Suprapubic skin (tissue), 4 donors: ENCODE data around the gene EPHB1. TPM values are rescaled to one million over a fixed set of nuclear protein-coding genes. Genes with fewer than 3 reads are reported as not detected.

Experiments used
- DNase-seq, 2 donors: peaks; one replicate each; pipeline ENCODE4 v3.0.0-alpha.2; 2019; ENCODE audit warnings: low spot score in 2 of 2
- H3K27ac ChIP-seq: fragments of 200-600 bp; sonication (generic); one replicate; pipeline ENCODE4 v1.5.1; 2019
- H3K27me3 ChIP-seq: fragments of 200-600 bp; sonication (generic); one replicate; pipeline ENCODE4 v1.5.1; 2019
- H3K36me3 ChIP-seq: fragments of 200-600 bp; sonication (generic); one replicate; pipeline ENCODE4 v1.5.1; 2019
- H3K4me1 ChIP-seq: fragments of 200-600 bp; sonication (generic); one replicate; pipeline ENCODE4 v1.5.1; 2019
- H3K4me3 ChIP-seq: fragments of 200-600 bp; sonication (generic); one replicate; pipeline ENCODE4 v1.5.1; 2019; ENCODE audit warnings: mild to moderate bottlenecking
- H3K9me3 ChIP-seq: fragments of 200-600 bp; sonication (generic); one replicate; pipeline ENCODE4 v1.5.1; 2019
- CTCF ChIP-seq, 2 donors: fragments of 200-600 bp in 1 of 2; fragments of 450-650 bp in 1 of 2; sonication (generic) in 1 of 2; IDR thresholded peaks; one replicate each; pipeline ENCODE4 v1.5.1; 2016 to 2019; ENCODE audit warnings: antibody characterized with exemption in 2 of 2, mild to moderate bottlenecking in 1 of 2, moderate library complexity in 1 of 2
- EP300 ChIP-seq: sonication (generic); formaldehyde crosslinking; IDR thresholded peaks from one replicate; pipeline ENCODE4 v1.6.1; 2017; ENCODE audit warnings: antibody characterized with exemption
- POLR2A ChIP-seq, 2 donors: fragments of 450-650 bp; IDR thresholded peaks; one replicate each; pipeline ENCODE4 v1.6.1; 2017; ENCODE audit warnings: antibody characterized with exemption in 2 of 2, mild to moderate bottlenecking in 2 of 2, moderate library complexity in 2 of 2
- POLR2AphosphoS5 ChIP-seq, 3 donors: sonication (generic); formaldehyde crosslinking; IDR thresholded peaks; one replicate each; pipeline ENCODE4 v1.6.1; 2017; ENCODE audit warnings: antibody characterized with exemption in 3 of 3
- WGBS: methylation state at CpG from one replicate; pipeline ENCODE4 v1.1.5; 2018; 5-methylcytosine and 5-hydroxymethylcytosine counted together
- total RNA-seq, 4 donors: library from RNA; depleted of rRNA; stranded (reverse); fragments of >200 nt; gene quantifications; one replicate each; pipeline ENCODE4 v1.1.0, GENCODE V29; 2016

The EPHB1 gene
- total RNA-seq, 4 donors from 2014 or later = 8.5 to 30.7 (median 18.5) TPM

DNA sequence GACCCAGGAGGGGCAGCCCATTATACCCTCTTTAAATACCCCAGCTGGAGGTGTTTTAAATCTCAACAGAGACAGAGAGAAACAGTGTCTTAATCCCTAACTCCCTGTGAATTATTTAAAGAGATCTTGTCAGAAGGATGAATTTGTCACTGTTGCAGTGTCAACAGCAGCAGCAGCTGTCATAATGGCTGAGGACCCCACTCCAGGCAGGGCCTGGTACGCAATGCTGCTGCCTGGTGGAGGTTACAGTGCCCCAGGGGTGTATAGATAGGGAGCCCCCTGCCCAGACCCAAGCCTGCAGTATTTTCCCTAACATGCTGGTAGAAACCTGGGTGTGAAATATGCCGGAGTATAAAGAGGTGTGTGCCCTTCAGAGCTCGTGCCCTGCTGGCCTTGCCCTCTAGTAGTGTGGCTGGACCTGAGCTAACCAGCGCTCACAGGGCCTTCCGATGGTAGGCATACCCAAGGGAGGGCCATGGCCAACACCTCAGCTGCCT is 143.0 kb downstream of the EPHB1 start:
- Histone ChIP-seq H3K27ac (no peak overlapping the region), H3K4me3 (no peak overlapping the region), H3K27me3 (no peaks in the 10 kb centered on the region), H3K9me3 (no peaks in the 10 kb centered on the region), H3K36me3 (no peaks in the 10 kb centered on the region), H3K4me1 (peaks cover 3% of the 10 kb centered on the region)
- TF ChIP-seq EP300 = no peak
- TF ChIP-seq CTCF (IDR thresholded peaks at IDR 0.05) = no peak
- TF ChIP-seq POLR2A (IDR thresholded peaks at IDR 0.05) = no peak
- TF ChIP-seq POLR2AphosphoS5 (IDR thresholded peaks at IDR 0.05) = no peak
- 87% methylated on average over 5 of the region's 5 CpGs for WGBS
- DNase-seq = no peak

- Histone ChIP-seq H3K27me3 (no peaks in the 10 kb centered on the region), H3K4me3 (no peak overlapping the region), H3K9me3 (no peaks in the 10 kb centered on the region), H3K27ac (no peak overlapping the region), H3K36me3 (no peaks in the 10 kb centered on the region), H3K4me1 (peaks cover 3% of the 10 kb centered on the region)
- 67% methylated on average over 2 of the region's 2 CpGs for WGBS
- no peak for DNase-seq
- no peak for TF ChIP-seq POLR2A (IDR thresholded peaks at IDR 0.05)
- TF ChIP-seq EP300 = no peak
- no peak for TF ChIP-seq POLR2AphosphoS5 (IDR thresholded peaks at IDR 0.05)
- no peak for TF ChIP-seq CTCF (IDR thresholded peaks at IDR 0.05)
These were observed 144.9 kb downstream of the EPHB1 start for GRCh38 chr3:134939978-134940377.

DNA sequence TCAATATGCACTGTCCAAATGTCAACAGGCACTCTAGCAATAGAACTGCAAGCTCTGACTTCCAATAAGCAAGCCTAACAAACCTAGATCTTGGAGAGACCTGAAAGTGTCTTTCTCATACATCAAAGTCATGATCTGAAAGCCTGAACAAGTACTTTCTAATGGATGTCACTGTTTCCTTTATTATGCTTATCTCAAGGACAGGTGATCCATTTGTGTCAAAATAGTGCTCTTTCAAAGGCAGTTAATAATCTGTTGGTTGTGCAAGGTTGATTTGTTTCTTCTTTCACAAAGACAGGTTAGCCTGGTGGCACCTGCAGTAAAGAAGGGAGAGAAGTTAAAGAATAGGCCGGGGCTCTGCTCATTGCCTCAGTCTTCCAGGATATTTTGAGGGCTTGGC is 146.8 kb downstream of the EPHB1 start:
- H3K27ac ChIP-seq = no peak overlapping the region
- peaks cover 3% of the 10 kb centered on the region for H3K4me1 ChIP-seq
- no peak overlapping the region for H3K4me3 ChIP-seq
- no peaks in the 10 kb centered on the region for H3K27me3 ChIP-seq
- 95% methylated on average over 1 of the region's 1 CpG for WGBS
- H3K36me3 ChIP-seq = no peaks in the 10 kb centered on the region
- H3K9me3 ChIP-seq = no peaks in the 10 kb centered on the region
- TF ChIP-seq POLR2A (IDR thresholded peaks at IDR 0.05) = no peak
- DNase-seq = no peak

DNA sequence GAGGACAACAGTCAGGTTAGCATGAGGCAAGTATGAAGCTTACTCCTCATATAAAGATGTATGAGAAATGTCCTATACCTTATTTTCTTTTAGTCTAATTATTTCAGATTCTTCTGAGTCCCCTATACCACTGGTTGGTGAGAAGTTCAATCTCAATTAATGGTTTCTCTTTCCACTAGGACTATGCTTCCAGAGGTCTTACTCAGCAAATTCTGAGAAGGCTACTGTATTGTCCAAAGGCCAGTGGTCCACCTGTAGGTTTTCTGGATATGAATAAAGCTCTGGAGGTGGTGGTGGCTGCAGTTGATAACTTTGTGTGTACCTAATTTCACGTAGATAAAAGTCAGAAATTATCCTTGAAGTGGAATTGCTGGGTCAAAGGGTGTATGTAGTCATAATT is 149.4 kb downstream of the EPHB1 start:
- TF ChIP-seq POLR2AphosphoS5 (IDR thresholded peaks at IDR 0.05) (no peak), POLR2A (IDR thresholded peaks at IDR 0.05) (no peak), CTCF (IDR thresholded peaks at IDR 0.05) (no peak), EP300 (no peak)
- H3K4me3 ChIP-seq = no peak overlapping the region
- H3K9me3 ChIP-seq = no peaks in the 10 kb centered on the region
- WGBS = 81% methylated on average over 1 of the region's 1 CpG
- no peaks in the 10 kb centered on the region for H3K27me3 ChIP-seq
- H3K4me1 ChIP-seq = no peaks in the 10 kb centered on the region
- DNase-seq = no peak
- no peaks in the 10 kb centered on the region for H3K36me3 ChIP-seq
- no peak overlapping the region for H3K27ac ChIP-seq

DNA sequence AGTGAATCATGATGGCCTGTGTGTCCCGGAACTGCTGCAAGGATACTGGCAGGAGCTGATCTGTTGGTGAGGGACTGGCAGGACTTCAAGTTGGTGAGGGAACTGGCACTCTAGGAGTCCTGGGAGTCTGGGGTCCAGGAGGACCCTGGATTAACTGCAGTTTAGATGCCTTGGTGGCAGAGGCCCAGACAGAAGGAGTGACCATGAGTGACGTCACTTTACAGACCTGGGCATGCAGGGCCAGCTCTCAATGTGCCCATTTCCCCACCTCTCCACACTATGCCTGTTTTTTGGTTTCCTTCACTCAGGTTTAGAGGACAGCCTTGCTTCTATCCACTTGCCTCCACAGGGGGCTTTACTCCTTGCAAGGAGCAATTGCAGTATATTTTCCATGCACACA is 154.1 kb downstream of the EPHB1 start:
- Histone ChIP-seq H3K4me3 (no peak overlapping the region), H3K4me1 (no peaks in the 10 kb centered on the region), H3K9me3 (no peaks in the 10 kb centered on the region), H3K36me3 (peaks cover 7% of the 10 kb centered on the region), H3K27me3 (no peaks in the 10 kb centered on the region), H3K27ac (no peak overlapping the region)
- no peak for TF ChIP-seq EP300
- TF ChIP-seq POLR2AphosphoS5 (IDR thresholded peaks at IDR 0.05) = no peak
- TF ChIP-seq CTCF (IDR thresholded peaks at IDR 0.05) = no peak
- TF ChIP-seq POLR2A (IDR thresholded peaks at IDR 0.05) = no peak
- 96% methylated on average over 2 of the region's 2 CpGs for WGBS
- DNase-seq = no peak

GRCh38 chr3:134952371-134952770 is 157.3 kb downstream of the EPHB1 start:
- Histone ChIP-seq H3K27ac (no peak overlapping the region), H3K4me3 (no peak overlapping the region), H3K27me3 (no peaks in the 10 kb centered on the region), H3K36me3 (peaks cover 7% of the 10 kb centered on the region), H3K9me3 (no peaks in the 10 kb centered on the region), H3K4me1 (no peaks in the 10 kb centered on the region)
- 35% methylated on average over 1 of the region's 1 CpG for WGBS
- TF ChIP-seq EP300 (no peak), CTCF (IDR thresholded peaks at IDR 0.05) (no peak), POLR2A (IDR thresholded peaks at IDR 0.05) (no peak), POLR2AphosphoS5 (IDR thresholded peaks at IDR 0.05) (no peak)
- DNase-seq = no peak
